ENCODE data around the gene ASMTL.
A peak's percentile ranks its signal among the peaks of the same experiment; 100 is the strongest.
"Not testable (repeated sequence)": the region's sequence is repeated elsewhere in the genome, so short reads cannot be mapped to it uniquely, and the experiment has no call there.

The ASMTL gene

GRCh38 chrX:1482530-1482928 lies 29.8 kb upstream of the ASMTL start:
- DNase-seq (ENCODE audit: low read depth in 2 of 2) = not testable (repeated sequence)

GRCh38 chrX:1481636-1482529 lies 29.2 kb upstream of the ASMTL start:
- peak; percentile 49 to 55 for DNase-seq (ENCODE audit: low read depth in 2 of 2)

- DNase-seq (ENCODE audit: low read depth in 2 of 2) = no peak
These were observed 27.5 kb upstream of the ASMTL start for GRCh38 chrX:1480082-1480785.

GRCh38 chrX:1477801-1478458 lies 25.2 kb upstream of the ASMTL start:
- DNase-seq (ENCODE audit: low read depth in 2 of 2) = no peak

GRCh38 chrX:1477229-1477628 lies 24.5 kb upstream of the ASMTL start:
- no peak for DNase-seq (ENCODE audit: low read depth in 2 of 2)

GRCh38 chrX:1476682-1477081 lies 24.0 kb upstream of the ASMTL start:
- DNase-seq (ENCODE audit: low read depth in 2 of 2) = no peak

GRCh38 chrX:1475881-1476280 lies 23.2 kb upstream of the ASMTL start:
- no peak for DNase-seq (ENCODE audit: low read depth in 2 of 2)

- no peak for DNase-seq (ENCODE audit: low read depth in 2 of 2)
These were observed 22.8 kb upstream of the ASMTL start for GRCh38 chrX:1475481-1475880.

GRCh38 chrX:1474593-1474992 lies 21.9 kb upstream of the ASMTL start:
- not testable (repeated sequence) for DNase-seq (ENCODE audit: low read depth in 2 of 2)

GRCh38 chrX:1472975-1473374 lies 20.3 kb upstream of the ASMTL start:
- DNase-seq (ENCODE audit: low read depth in 2 of 2) = no peak

GRCh38 chrX:1468250-1468772 lies 15.6 kb upstream of the ASMTL start:
- DNase-seq (ENCODE audit: low read depth in 2 of 2) = peak in 1 of 2 donors; percentile 58

- no peak for DNase-seq (ENCODE audit: low read depth in 2 of 2)
These were observed 14.4 kb upstream of the ASMTL start for GRCh38 chrX:1466971-1467561.

- no peak for DNase-seq (ENCODE audit: low read depth in 2 of 2)
These were observed 13.5 kb upstream of the ASMTL start for GRCh38 chrX:1466232-1466661.

- DNase-seq (ENCODE audit: low read depth in 2 of 2) = no peak
These were observed 12.8 kb upstream of the ASMTL start for GRCh38 chrX:1465286-1466231.

GRCh38 chrX:1464971-1465285 lies 12.2 kb upstream of the ASMTL start:
- DNase-seq (ENCODE audit: low read depth in 2 of 2) = no peak

GRCh38 chrX:1464041-1464970 lies 11.6 kb upstream of the ASMTL start:
- no peak for DNase-seq (ENCODE audit: low read depth in 2 of 2)

GRCh38 chrX:1463581-1463980 lies 10.9 kb upstream of the ASMTL start:
- DNase-seq (ENCODE audit: low read depth in 2 of 2) = no peak

GRCh38 chrX:1462596-1463251 lies 10.0 kb upstream of the ASMTL start:
- peak in 1 of 2 donors; percentile 48 for DNase-seq (ENCODE audit: low read depth in 2 of 2)

- DNase-seq (ENCODE audit: low read depth in 2 of 2) = no peak
These were observed 9.4 kb upstream of the ASMTL start for GRCh38 chrX:1462110-1462509.
